MM.1S (cell line): ENCODE results near the gene HTRA3.

ENCODE experiments used
- EZH2 ChIP-seq: fragments of 300-600 bp; sonication (generic); optimal IDR thresholded peaks from 2 replicates; pipeline ENCODE3; 2017; ENCODE audit warnings: low read depth, mild to moderate bottlenecking, antibody characterized with exemption, low read length, mixed read lengths
- TF ChIP-seq, protein P1 (sequence below): fragments of 300-600 bp; sonication (generic); IDR thresholded peaks from 2 replicates; pipeline ENCODE4 v1.5.1; 2016; ENCODE audit warnings: antibody characterized with exemption, low read length, mixed read lengths

GRCh38 chr4:8343967-8344331 is 74.4 kb downstream of the HTRA3 start:
- TF ChIP-seq EZH2: no peak
- TF ChIP-seq, protein P1, sequence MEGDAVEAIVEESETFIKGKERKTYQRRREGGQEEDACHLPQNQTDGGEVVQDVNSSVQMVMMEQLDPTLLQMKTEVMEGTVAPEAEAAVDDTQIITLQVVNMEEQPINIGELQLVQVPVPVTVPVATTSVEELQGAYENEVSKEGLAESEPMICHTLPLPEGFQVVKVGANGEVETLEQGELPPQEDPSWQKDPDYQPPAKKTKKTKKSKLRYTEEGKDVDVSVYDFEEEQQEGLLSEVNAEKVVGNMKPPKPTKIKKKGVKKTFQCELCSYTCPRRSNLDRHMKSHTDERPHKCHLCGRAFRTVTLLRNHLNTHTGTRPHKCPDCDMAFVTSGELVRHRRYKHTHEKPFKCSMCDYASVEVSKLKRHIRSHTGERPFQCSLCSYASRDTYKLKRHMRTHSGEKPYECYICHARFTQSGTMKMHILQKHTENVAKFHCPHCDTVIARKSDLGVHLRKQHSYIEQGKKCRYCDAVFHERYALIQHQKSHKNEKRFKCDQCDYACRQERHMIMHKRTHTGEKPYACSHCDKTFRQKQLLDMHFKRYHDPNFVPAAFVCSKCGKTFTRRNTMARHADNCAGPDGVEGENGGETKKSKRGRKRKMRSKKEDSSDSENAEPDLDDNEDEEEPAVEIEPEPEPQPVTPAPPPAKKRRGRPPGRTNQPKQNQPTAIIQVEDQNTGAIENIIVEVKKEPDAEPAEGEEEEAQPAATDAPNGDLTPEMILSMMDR: no peak
